ENCODE measurements around the gene CBLB.

The CBLB gene

DNA sequence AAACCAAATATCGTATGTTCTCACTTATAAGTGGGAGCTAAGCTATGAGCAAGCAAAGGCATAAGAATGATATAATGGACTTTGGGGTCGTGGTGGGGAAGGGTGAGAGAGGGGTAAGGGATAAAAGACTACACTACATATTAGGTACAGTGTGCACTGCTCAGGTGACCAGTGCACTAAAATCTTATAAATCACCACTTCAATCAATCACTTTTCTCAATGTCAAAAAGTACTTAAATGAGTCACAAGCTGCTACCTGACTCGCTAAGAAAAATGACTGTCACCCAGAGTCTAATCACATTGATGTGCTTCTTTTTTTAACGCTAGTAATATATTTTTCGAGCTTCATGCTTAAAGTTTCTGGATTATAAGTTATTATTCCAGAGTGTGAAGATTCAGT is 95.5 kb downstream of the CBLB start:
- H3K4me3 ChIP-seq (ENCODE audit: low read depth in 1 of 2, low read length in 2 of 2) = no peak overlapping the region
- no peaks in the 10 kb centered on the region for H3K4me1 ChIP-seq (ENCODE audit: insufficient read depth, low read length)
- DNase-seq (no peak), ATAC-seq (ENCODE audit: insufficient read depth, low read depth) (no peak)
- TF ChIP-seq EZH2 (IDR thresholded peaks at IDR 0.05; ENCODE audit: borderline replicate concordance, low read depth, low read length, severe bottlenecking) = no peak
- TF ChIP-seq, protein P1, sequence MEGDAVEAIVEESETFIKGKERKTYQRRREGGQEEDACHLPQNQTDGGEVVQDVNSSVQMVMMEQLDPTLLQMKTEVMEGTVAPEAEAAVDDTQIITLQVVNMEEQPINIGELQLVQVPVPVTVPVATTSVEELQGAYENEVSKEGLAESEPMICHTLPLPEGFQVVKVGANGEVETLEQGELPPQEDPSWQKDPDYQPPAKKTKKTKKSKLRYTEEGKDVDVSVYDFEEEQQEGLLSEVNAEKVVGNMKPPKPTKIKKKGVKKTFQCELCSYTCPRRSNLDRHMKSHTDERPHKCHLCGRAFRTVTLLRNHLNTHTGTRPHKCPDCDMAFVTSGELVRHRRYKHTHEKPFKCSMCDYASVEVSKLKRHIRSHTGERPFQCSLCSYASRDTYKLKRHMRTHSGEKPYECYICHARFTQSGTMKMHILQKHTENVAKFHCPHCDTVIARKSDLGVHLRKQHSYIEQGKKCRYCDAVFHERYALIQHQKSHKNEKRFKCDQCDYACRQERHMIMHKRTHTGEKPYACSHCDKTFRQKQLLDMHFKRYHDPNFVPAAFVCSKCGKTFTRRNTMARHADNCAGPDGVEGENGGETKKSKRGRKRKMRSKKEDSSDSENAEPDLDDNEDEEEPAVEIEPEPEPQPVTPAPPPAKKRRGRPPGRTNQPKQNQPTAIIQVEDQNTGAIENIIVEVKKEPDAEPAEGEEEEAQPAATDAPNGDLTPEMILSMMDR (IDR thresholded peaks at IDR 0.05; ENCODE audit: borderline replicate concordance, extremely low read depth, low read length, poor library complexity, severe bottlenecking) = no peak
- H3K27ac ChIP-seq (ENCODE audit: low read length) = no peak overlapping the region
- H3K4me2 ChIP-seq (ENCODE audit: insufficient read depth, low read length) = no peak overlapping the region
- no peaks in the 10 kb centered on the region for H3K27me3 ChIP-seq (ENCODE audit: insufficient read depth, low read length, poor library complexity)
- H4K20me1 ChIP-seq (ENCODE audit: insufficient read depth, low read length) = no peaks in the 10 kb centered on the region
- H3K79me2 ChIP-seq (ENCODE audit: insufficient read depth, low read length) = no peaks in the 10 kb centered on the region
- 0 out of 2 replicates have a peak, but pooled peaks cover 3% of the 10 kb centered on the region for H3K36me3 ChIP-seq (ENCODE audit: insufficient read depth, low read length)
- H3K9me3 ChIP-seq (ENCODE audit: insufficient read depth, low read length, severe bottlenecking) = no peaks in the 10 kb centered on the region
- H2AFZ ChIP-seq (ENCODE audit: low read depth, low read length) = no peak overlapping the region
- no peak overlapping the region for H3K9ac ChIP-seq (ENCODE audit: low read depth, low read length)

DNA sequence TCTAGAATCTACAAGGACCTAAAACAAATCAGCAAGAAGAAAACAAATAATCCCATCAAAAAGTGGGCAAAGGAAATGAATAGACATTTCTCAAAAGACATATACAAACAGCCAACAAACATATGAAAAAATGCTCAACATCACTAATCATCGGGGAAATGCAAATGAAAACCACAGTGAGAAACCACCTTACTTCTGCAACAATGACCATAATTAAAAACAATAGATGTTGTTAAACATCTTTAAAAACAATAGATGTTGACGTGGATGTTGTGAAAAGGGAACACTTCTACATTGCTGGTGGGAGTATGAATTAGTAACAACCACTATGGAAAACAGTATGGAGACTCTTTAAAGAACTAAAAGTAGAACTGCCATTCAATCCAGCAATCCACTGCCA is 96.2 kb downstream of the CBLB start:
- H2AFZ ChIP-seq (ENCODE audit: low read depth, low read length) = no peak overlapping the region
- no peak overlapping the region for H3K4me3 ChIP-seq (ENCODE audit: low read depth in 1 of 2, low read length in 2 of 2)
- no peak overlapping the region for H3K4me2 ChIP-seq (ENCODE audit: insufficient read depth, low read length)
- H3K79me2 ChIP-seq (ENCODE audit: insufficient read depth, low read length) = no peaks in the 10 kb centered on the region
- DNase-seq (no peak), ATAC-seq (ENCODE audit: insufficient read depth, low read depth) (no peak)
- no peaks in the 10 kb centered on the region for H4K20me1 ChIP-seq (ENCODE audit: insufficient read depth, low read length)
- no peaks in the 10 kb centered on the region for H3K27me3 ChIP-seq (ENCODE audit: insufficient read depth, low read length, poor library complexity)
- no peaks in the 10 kb centered on the region for H3K9me3 ChIP-seq (ENCODE audit: insufficient read depth, low read length, severe bottlenecking)
- H3K9ac ChIP-seq (ENCODE audit: low read depth, low read length) = no peak overlapping the region
- TF ChIP-seq EZH2 (IDR thresholded peaks at IDR 0.05; ENCODE audit: borderline replicate concordance, low read depth, low read length, severe bottlenecking) = no peak
- TF ChIP-seq, protein P1 (IDR thresholded peaks at IDR 0.05; ENCODE audit: borderline replicate concordance, extremely low read depth, low read length, poor library complexity, severe bottlenecking) = no peak
- H3K4me1 ChIP-seq (ENCODE audit: insufficient read depth, low read length) = no peaks in the 10 kb centered on the region
- 0 out of 2 replicates have a peak, but pooled peaks cover 3% of the 10 kb centered on the region for H3K36me3 ChIP-seq (ENCODE audit: insufficient read depth, low read length)
- H3K27ac ChIP-seq (ENCODE audit: low read length) = no peak overlapping the region

DNA sequence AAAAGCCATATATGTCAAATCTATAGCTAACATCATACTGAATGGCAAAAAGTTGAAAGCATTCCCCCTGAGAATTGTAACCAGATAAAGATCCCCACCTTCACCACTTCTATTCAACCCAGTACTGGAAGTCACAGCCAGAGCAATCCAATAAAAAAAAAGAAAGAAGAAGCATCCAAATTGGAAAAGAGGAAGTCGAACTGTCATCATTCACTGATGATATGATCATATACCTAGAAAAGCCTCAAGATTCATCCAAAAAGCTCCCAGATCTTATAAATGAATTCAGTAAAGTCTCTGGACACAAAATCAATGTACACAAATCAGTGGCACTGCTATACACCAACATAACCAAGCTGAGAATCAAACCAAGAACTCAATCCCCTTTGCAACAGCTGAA is 97.4 kb downstream of the CBLB start:
- H3K9ac ChIP-seq (ENCODE audit: low read depth, low read length) = no peak overlapping the region
- no peak overlapping the region for H3K27ac ChIP-seq (ENCODE audit: low read length)
- H3K27me3 ChIP-seq (ENCODE audit: insufficient read depth, low read length, poor library complexity) = no peaks in the 10 kb centered on the region
- H4K20me1 ChIP-seq (ENCODE audit: insufficient read depth, low read length) = no peaks in the 10 kb centered on the region
- no peak overlapping the region for H2AFZ ChIP-seq (ENCODE audit: low read depth, low read length)
- H3K4me3 ChIP-seq (ENCODE audit: low read depth in 1 of 2, low read length in 2 of 2) = no peak overlapping the region
- no peak for ATAC-seq (ENCODE audit: insufficient read depth, low read depth)
- no peak for DNase-seq
- TF ChIP-seq, protein P1 (IDR thresholded peaks at IDR 0.05; ENCODE audit: borderline replicate concordance, extremely low read depth, low read length, poor library complexity, severe bottlenecking) = no peak
- no peak for TF ChIP-seq EZH2 (IDR thresholded peaks at IDR 0.05; ENCODE audit: borderline replicate concordance, low read depth, low read length, severe bottlenecking)
- no peaks in the 10 kb centered on the region for H3K4me1 ChIP-seq (ENCODE audit: insufficient read depth, low read length)
- no peak overlapping the region for H3K4me2 ChIP-seq (ENCODE audit: insufficient read depth, low read length)
- H3K36me3 ChIP-seq (ENCODE audit: insufficient read depth, low read length) = 0 out of 2 replicates have a peak, but pooled peaks cover 3% of the 10 kb centered on the region
- H3K9me3 ChIP-seq (ENCODE audit: insufficient read depth, low read length, severe bottlenecking) = no peaks in the 10 kb centered on the region
- H3K79me2 ChIP-seq (ENCODE audit: insufficient read depth, low read length) = no peaks in the 10 kb centered on the region

DNA sequence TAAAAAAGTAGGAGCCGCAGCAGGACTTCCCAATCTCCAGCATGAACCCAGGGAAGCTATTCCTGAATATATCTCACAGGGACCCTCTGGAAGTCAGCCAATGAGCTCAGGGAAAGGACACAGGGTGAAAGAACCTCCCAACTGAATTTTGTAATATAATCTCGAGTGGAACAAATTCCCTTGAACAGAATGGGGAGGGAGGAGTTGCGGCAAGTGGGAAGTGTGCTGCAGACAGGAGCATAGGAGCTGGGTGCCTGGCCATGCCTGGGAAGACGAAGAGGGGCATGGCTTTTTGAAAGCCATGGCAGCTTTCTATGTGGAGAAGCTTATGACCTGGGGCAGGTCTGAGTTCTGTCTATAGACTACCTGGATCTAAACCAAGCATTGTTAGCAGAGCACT is 98.4 kb downstream of the CBLB start:
- no peak for DNase-seq
- no peak overlapping the region for H3K9ac ChIP-seq (ENCODE audit: low read depth, low read length)
- H2AFZ ChIP-seq (ENCODE audit: low read depth, low read length) = no peak overlapping the region
- no peak overlapping the region for H3K4me2 ChIP-seq (ENCODE audit: insufficient read depth, low read length)
- H3K27ac ChIP-seq (ENCODE audit: low read length) = no peak overlapping the region
- no peaks in the 10 kb centered on the region for H3K9me3 ChIP-seq (ENCODE audit: insufficient read depth, low read length, severe bottlenecking)
- H3K4me1 ChIP-seq (ENCODE audit: insufficient read depth, low read length) = no peaks in the 10 kb centered on the region
- TF ChIP-seq, protein P1 (IDR thresholded peaks at IDR 0.05; ENCODE audit: borderline replicate concordance, extremely low read depth, low read length, poor library complexity, severe bottlenecking) = no peak
- no peak for TF ChIP-seq EZH2 (IDR thresholded peaks at IDR 0.05; ENCODE audit: borderline replicate concordance, low read depth, low read length, severe bottlenecking)
- no peak overlapping the region for H3K4me3 ChIP-seq (ENCODE audit: low read depth in 1 of 2, low read length in 2 of 2)
- ATAC-seq (ENCODE audit: insufficient read depth, low read depth) = no peak
- H3K79me2 ChIP-seq (ENCODE audit: insufficient read depth, low read length) = no peaks in the 10 kb centered on the region
- H3K27me3 ChIP-seq (ENCODE audit: insufficient read depth, low read length, poor library complexity) = no peaks in the 10 kb centered on the region
- H4K20me1 ChIP-seq (ENCODE audit: insufficient read depth, low read length) = no peaks in the 10 kb centered on the region
- H3K36me3 ChIP-seq (ENCODE audit: insufficient read depth, low read length) = 0 out of 2 replicates have a peak, but pooled peaks cover 3% of the 10 kb centered on the region
